Aorta (tissue), 5 donors: Measurements from ENCODE around the gene ARHGAP22. TPM values are rescaled to one million over a fixed set of nuclear protein-coding genes. Genes with fewer than 3 reads are reported as not detected.

Experiments used
- ATAC-seq: fragments of 200-7000 bp; cut with Tn5 transposase; one replicate; pipeline ENCODE4 v1.9.1; 2022; ENCODE audit warnings: moderate library complexity; ENCODE audit not compliant: low FRiP score
- DNase-seq, 2 donors: peaks; one replicate each; pipeline ENCODE4 v3.0.0-alpha.2; 2020
- H3K27ac ChIP-seq, 2 donors: one replicate each; pipeline ENCODE4 v1.5.1; 2013; ENCODE audit warnings: low read length in 2 of 2, mild to moderate bottlenecking in 2 of 2, moderate library complexity in 2 of 2, control low read depth in 1 of 2, inconsistent platforms in 1 of 2, low read depth in 1 of 2
- H3K27me3 ChIP-seq, 2 donors: one replicate each; pipeline ENCODE4 v1.6.1; 2013; ENCODE audit warnings: control low read depth in 1 of 2, low read length in 1 of 2, mild to moderate bottlenecking in 1 of 2, moderate library complexity in 1 of 2; ENCODE audit not compliant: insufficient read depth in 2 of 2, control insufficient read depth in 1 of 2
- H3K36me3 ChIP-seq, 2 donors: one replicate each; pipeline ENCODE4 v1.6.1; 2013; ENCODE audit warnings: control low read depth in 1 of 2, low read length in 1 of 2, mild to moderate bottlenecking in 1 of 2; ENCODE audit not compliant: insufficient read depth in 2 of 2, control insufficient read depth in 1 of 2
- H3K4me1 ChIP-seq, 2 donors: one replicate each; pipeline ENCODE4 v1.6.1; 2013; ENCODE audit warnings: low read length in 2 of 2, control low read depth in 1 of 2, mild to moderate bottlenecking in 1 of 2, moderate library complexity in 1 of 2; ENCODE audit not compliant: insufficient read depth in 2 of 2, control insufficient read depth in 1 of 2
- H3K4me3 ChIP-seq, 2 donors: one replicate each; pipeline ENCODE4 v1.5.1; 2013; ENCODE audit warnings: low read length in 2 of 2, control low read depth in 1 of 2, mild to moderate bottlenecking in 1 of 2
- H3K9me3 ChIP-seq: one replicate; pipeline ENCODE4 v1.6.1; 2013; ENCODE audit warnings: mild to moderate bottlenecking, low read length; ENCODE audit not compliant: control insufficient read depth
- WGBS, 2 donors: extraction: QIAGEN DNeasy Blood & Tissue Kit; methylation state at CpG; one replicate each; pipeline ENCODE4 v1.1.7; 2013; 5-methylcytosine and 5-hydroxymethylcytosine counted together
- intact Hi-C, 2 donors: fragments of 100-400 bp; cut with DNase I; formaldehyde crosslinking; loops; one replicate each; pipeline versions ENCODE4 v1.14.2 to v1.15.0; 2022
- polyA plus RNA-seq, 2 donors: library from polyadenylated mRNA; stranded (reverse); fragments of 200-250 nt; gene quantifications; one replicate each; pipeline ENCODE4 v1.2.3, GENCODE V29; 2013
- total RNA-seq, 2 donors: library from RNA; stranded (reverse); fragmentation: NEBNext Ultra II Directional; extraction: Animal tissue kit (Norgen Biotek cat#: 25700); gene quantifications; one replicate each; pipeline ENCODE4 v1.2.1, GENCODE V29; 2021
- donor health status: healthy with polysubstance abuse.
- donor health status: Bipolar disorder and iron deficiency.
- donor health status: DM: no; HTN: no; CAD: no.
- donor health status: DM: no; HTN: no; CAD: no.
- donor health status: DM: yes; HTN: yes; CAD: no.

ARHGAP22 gene
- total and polyA plus RNA-seq, 4 donors = 6.1 to 29.1 (median 17.1) TPM

- Histone ChIP-seq H3K4me1 (no peaks in the 10 kb centered on the region), H3K27me3 (no peaks in the 10 kb centered on the region), H3K36me3 (no peaks in the 10 kb centered on the region), H3K27ac (no peak overlapping the region), H3K9me3 (no peaks in the 10 kb centered on the region), H3K4me3 (no peak overlapping the region)
- intact Hi-C loops = loop anchor here in 1 of 2 donors (10.0 kb wide), 1 partner anchor 176 kb away; no protein-coding TSS in a partner anchor
- no peak for DNase-seq
- ATAC-seq = peak; percentile 31
- WGBS, 2 donors = 78 to 83% methylated on average over 7 of the region's 7 CpGs
Measured at GRCh38 chr10:48541144-48541795, 63.6 kb downstream of the ARHGAP22 start.

- Histone ChIP-seq H3K27me3 (no peaks in the 10 kb centered on the region), H3K9me3 (no peaks in the 10 kb centered on the region)
- intact Hi-C loops = no loop called here
Measured at GRCh38 chr10:48538611-48539010, 66.3 kb downstream of the ARHGAP22 start.

GRCh38 chr10:48536916-48537890 lies 67.7 kb downstream of the ARHGAP22 start:
- ATAC-seq = no peak
- no peaks in the 10 kb centered on the region for H3K36me3 ChIP-seq
- intact Hi-C loops = no loop called here
- no peaks in the 10 kb centered on the region for H3K9me3 ChIP-seq
- no peaks in the 10 kb centered on the region for H3K27me3 ChIP-seq
- no peak for DNase-seq
- 93% methylated on average over 13 of the region's 13 CpGs for WGBS, 2 donors
- no peak overlapping the region for H3K4me3 ChIP-seq
- no peak overlapping the region for H3K27ac ChIP-seq
- no peaks in the 10 kb centered on the region for H3K4me1 ChIP-seq

More at GRCh38 chr10:48538611-48539010, 66.3 kb downstream of the ARHGAP22 start:
- DNase-seq = no peak
- 88 to 90% methylated on average over 2 of the region's 2 CpGs for WGBS, 2 donors
- H3K4me3 ChIP-seq = no peak overlapping the region
- no peak overlapping the region for H3K27ac ChIP-seq
- H3K4me1 ChIP-seq = no peaks in the 10 kb centered on the region
- ATAC-seq = no peak
- H3K36me3 ChIP-seq = no peaks in the 10 kb centered on the region

- no peaks in the 10 kb centered on the region for H3K9me3 ChIP-seq
- no peak overlapping the region for H3K4me3 ChIP-seq
- intact Hi-C loops = no loop called here
- H3K4me1 ChIP-seq = no peaks in the 10 kb centered on the region
- no peak for ATAC-seq
- no peak overlapping the region for H3K27ac ChIP-seq
- H3K27me3 ChIP-seq = no peaks in the 10 kb centered on the region
- no peaks in the 10 kb centered on the region for H3K36me3 ChIP-seq
- WGBS, 2 donors = 75 to 81% methylated on average over 3 of the region's 3 CpGs
- DNase-seq = no peak
Measured at GRCh38 chr10:48536156-48536500, 68.7 kb downstream of the ARHGAP22 start.

GRCh38 chr10:48535416-48536155 lies 69.3 kb downstream of the ARHGAP22 start:
- intact Hi-C loops = no loop called here
- DNase-seq (no peak), ATAC-seq (no peak)
- no peak overlapping the region for H3K4me3 ChIP-seq
- WGBS, 2 donors = 92 to 94% methylated on average over 12 of the region's 12 CpGs
- H3K27ac ChIP-seq = no peak overlapping the region
- H3K9me3 ChIP-seq = no peaks in the 10 kb centered on the region
- no peaks in the 10 kb centered on the region for H3K4me1 ChIP-seq
- H3K36me3 ChIP-seq = no peaks in the 10 kb centered on the region
- no peaks in the 10 kb centered on the region for H3K27me3 ChIP-seq

- intact Hi-C loops = no loop called here
- no peaks in the 10 kb centered on the region for H3K4me1 ChIP-seq
- no peak overlapping the region for H3K4me3 ChIP-seq
- WGBS, 2 donors = 27 to 33% methylated on average over 8 of the region's 8 CpGs
- H3K27me3 ChIP-seq = no peaks in the 10 kb centered on the region
- ATAC-seq = no peak
- no peak for DNase-seq
- no peak overlapping the region for H3K27ac ChIP-seq
- no peaks in the 10 kb centered on the region for H3K9me3 ChIP-seq
- H3K36me3 ChIP-seq = no peaks in the 10 kb centered on the region
Measured at GRCh38 chr10:48533951-48534720, 70.7 kb downstream of the ARHGAP22 start.

- WGBS, 2 donors = 62 to 67% methylated on average over 3 of the region's 3 CpGs
- Histone ChIP-seq H3K9me3 (no peaks in the 10 kb centered on the region), H3K27me3 (no peaks in the 10 kb centered on the region), H3K27ac (no peak overlapping the region), H3K36me3 (no peaks in the 10 kb centered on the region), H3K4me3 (no peak overlapping the region), H3K4me1 (no peaks in the 10 kb centered on the region)
- intact Hi-C loops = no loop called here
- DNase-seq = no peak
- no peak for ATAC-seq
Measured at GRCh38 chr10:48533540-48533939, 71.3 kb downstream of the ARHGAP22 start.

- intact Hi-C loops = no loop called here
- ATAC-seq (no peak), DNase-seq (no peak)
- H3K36me3 ChIP-seq = no peaks in the 10 kb centered on the region
- no peak overlapping the region for H3K4me3 ChIP-seq
- 61 to 63% methylated on average over 5 of the region's 5 CpGs for WGBS, 2 donors
- H3K27me3 ChIP-seq = no peaks in the 10 kb centered on the region
- H3K4me1 ChIP-seq = no peaks in the 10 kb centered on the region
- no peaks in the 10 kb centered on the region for H3K9me3 ChIP-seq
- H3K27ac ChIP-seq = no peak overlapping the region
Measured at GRCh38 chr10:48531486-48531885, 73.4 kb downstream of the ARHGAP22 start.
